22Rv1 (cell line): ENCODE data around the gene ADAM12.

Experiments used
- H3K27ac ChIP-seq: fragments of 450-650 bp; 2 replicates; pipeline ENCODE4 v1.5.1; 2017
- CTCF ChIP-seq: fragments of 450-650 bp; IDR thresholded peaks from 2 replicates; pipeline ENCODE4 v1.5.1; 2017; ENCODE audit warnings: mild to moderate bottlenecking
- ZFX ChIP-seq: fragments of 450-650 bp; IDR thresholded peaks from 2 replicates; pipeline ENCODE4 v1.6.1; 2017; ENCODE audit warnings: antibody characterized with exemption, borderline replicate concordance

Gene ADAM12

GRCh38 chr10:126402721-126403695 is 14.7 kb upstream of the ADAM12 start:
- TF ChIP-seq ZFX (no peak), CTCF (no peak)
- no peak overlapping the region for H3K27ac ChIP-seq

- no peak for TF ChIP-seq CTCF
- TF ChIP-seq ZFX = no peak
- H3K27ac ChIP-seq = no peak overlapping the region
Measured at GRCh38 chr10:126400641-126401040, 12.4 kb upstream of the ADAM12 start.

DNA sequence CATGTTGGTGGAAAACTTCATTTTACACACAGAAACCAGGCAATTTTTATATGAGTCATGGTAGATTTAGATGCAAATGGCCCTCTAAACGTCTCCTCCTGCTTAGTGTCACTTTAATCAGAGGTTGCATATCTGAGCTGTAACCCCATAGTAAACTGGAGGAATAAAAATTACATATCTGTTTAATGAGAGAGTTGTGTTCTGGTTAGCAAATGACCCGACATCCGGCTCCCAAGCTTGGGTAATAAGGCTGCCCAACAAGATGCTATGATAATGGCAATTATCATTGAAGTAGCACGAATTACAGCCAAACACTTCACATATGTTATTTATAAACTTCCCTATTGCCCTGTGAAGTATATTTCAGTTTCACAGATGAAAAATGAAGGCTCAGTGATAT is 10.6 kb upstream of the ADAM12 start:
- TF ChIP-seq CTCF = no peak
- TF ChIP-seq ZFX = no peak
- no peak overlapping the region for H3K27ac ChIP-seq

- no peak overlapping the region for H3K27ac ChIP-seq
- TF ChIP-seq CTCF (no peak), ZFX (no peak)
Measured at GRCh38 chr10:126398383-126398743, 10.1 kb upstream of the ADAM12 start.

DNA sequence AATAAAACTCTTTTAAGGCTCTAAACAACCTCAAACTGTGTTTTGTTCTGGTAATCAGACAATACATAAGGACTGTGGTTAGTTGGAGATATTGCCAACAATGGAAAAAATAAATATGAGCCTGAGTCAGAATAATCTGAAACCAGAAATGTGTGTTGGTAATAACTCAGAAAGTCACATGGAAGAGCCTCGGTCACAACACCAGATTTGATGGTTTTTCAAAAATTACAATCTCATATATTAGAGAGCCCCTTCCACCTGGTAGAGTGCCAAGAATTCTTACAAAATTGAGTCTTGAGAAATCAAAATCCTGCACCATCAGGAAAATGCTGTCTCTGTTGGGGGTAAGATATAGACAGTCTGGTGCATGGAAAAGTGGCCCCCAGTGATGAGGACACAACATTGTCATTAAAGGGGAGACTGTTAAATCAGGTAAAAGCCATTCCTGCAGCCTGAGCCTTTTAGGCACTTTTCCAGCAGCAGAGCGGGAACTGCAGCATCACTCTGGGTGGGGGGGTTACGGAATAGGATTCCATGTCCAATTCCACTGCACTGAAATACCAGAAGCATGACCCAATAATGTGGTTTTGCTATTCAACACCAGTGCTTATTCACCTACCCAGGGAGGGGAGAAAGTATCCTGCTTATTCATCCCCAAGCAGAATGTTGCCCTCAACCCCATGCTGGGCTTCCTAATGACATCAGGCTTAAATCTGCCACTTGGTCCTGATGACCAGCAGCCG is 9.5 kb upstream of the ADAM12 start:
- TF ChIP-seq CTCF (no peak), ZFX (no peak)
- H3K27ac ChIP-seq = no peak overlapping the region

- no peak overlapping the region for H3K27ac ChIP-seq
- TF ChIP-seq ZFX (no peak), CTCF (no peak)
Measured at GRCh38 chr10:126397156-126397555, 8.9 kb upstream of the ADAM12 start.

DNA sequence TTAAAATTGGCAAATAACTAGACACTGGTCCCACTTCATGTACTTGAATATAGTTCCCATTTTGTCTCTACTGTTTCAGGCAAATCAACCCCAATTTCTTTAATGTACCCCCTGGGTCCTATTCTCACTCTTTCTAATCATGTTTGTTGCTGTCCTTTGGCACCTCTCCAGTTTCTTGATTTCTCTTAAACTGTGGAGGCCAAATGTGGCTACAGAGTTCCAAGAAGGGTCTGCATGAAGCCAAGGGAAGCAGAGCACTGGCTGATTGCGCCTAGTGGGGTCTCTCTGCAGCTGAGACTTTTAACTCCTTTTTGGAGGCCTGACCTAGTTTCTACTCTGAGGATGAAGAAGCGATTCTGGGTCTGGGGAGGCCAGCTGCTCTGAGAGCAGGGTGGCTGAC is 6.7 kb upstream of the ADAM12 start:
- TF ChIP-seq CTCF (no peak), ZFX (no peak)

More for the DNA sequence above, 6.7 kb upstream of the ADAM12 start:
- no peak overlapping the region for H3K27ac ChIP-seq
